ENCODE data around the gene SAP25. TPM values are rescaled to one million over a fixed set of nuclear protein-coding genes. Genes with fewer than 3 reads are reported as not detected.

Gene SAP25
- total and polyA plus RNA-seq, 7 donors: 0.71 to 7.2 (median 2.2) TPM; not detected in 3

- peaks cover 0 to 18% (median 5%) of the 10 kb centered on the region in 4 donors for H3K36me3 ChIP-seq
- H3K27ac ChIP-seq: no peak overlapping the region
- no peak overlapping the region for H3K4me3 ChIP-seq
- peak; percentile 89 for DNase-seq
- intact Hi-C loops (cut with DNase I): loop anchor here (5.0 kb wide), 1 partner anchor 128 kb away; the partner anchor contains the start of gene GIGYF1
- no peaks in the 10 kb centered on the region for H3K27me3 ChIP-seq
- TF ChIP-seq POLR2AphosphoS5 (IDR thresholded peaks at IDR 0.05) (no peak), EP300 (IDR thresholded peaks at IDR 0.05) (no peak), POLR2A (IDR thresholded peaks at IDR 0.05) (no peak), CTCF (IDR thresholded peaks at IDR 0.05) (peak; percentile 84 to 98 (median 93))
- WGBS, 2 donors: 35 to 46% methylated on average over 12 of the region's 12 CpGs
- peaks cover 0 to 5% (median 0%) of the 10 kb centered on the region in 4 donors for H3K4me1 ChIP-seq
- no peaks in the 10 kb centered on the region for H3K9me3 ChIP-seq
These were observed 9.8 kb downstream of the SAP25 start for GRCh38 chr7:100563809-100564400.

DNA sequence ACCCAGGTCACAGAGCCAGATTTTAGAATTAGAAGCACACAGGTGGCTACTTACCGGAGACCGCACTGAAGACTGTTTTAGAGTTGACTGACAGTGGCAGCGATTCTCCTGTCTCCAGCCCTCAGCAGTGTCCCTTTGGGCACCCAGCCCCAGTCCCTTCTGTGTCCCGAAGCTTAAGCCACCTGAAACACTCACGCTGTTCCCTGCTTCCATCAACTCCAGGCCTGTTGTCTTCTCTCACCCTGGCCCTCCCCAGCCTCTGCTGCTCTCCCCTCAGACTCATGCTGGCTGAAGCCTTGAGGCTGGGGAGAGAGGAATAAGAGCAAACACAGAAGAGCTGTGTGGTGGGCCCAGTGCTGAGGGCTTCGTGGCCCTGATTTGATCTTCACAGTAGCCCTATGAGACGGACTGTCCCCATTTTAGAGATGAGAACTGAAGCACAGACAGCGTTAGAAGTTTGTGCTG is 10.6 kb downstream of the SAP25 start:
- Histone ChIP-seq H3K9me3 (no peaks in the 10 kb centered on the region), H3K27me3 (no peaks in the 10 kb centered on the region), H3K36me3 (peaks cover 0 to 18% (median 5%) of the 10 kb centered on the region in 4 donors), H3K27ac (no peak overlapping the region), H3K4me3 (no peak overlapping the region), H3K4me1 (peaks cover 0 to 5% (median 0%) of the 10 kb centered on the region in 4 donors)
- TF ChIP-seq POLR2A (IDR thresholded peaks at IDR 0.05) (no peak), POLR2AphosphoS5 (IDR thresholded peaks at IDR 0.05) (no peak), CTCF (IDR thresholded peaks at IDR 0.05) (no peak), EP300 (IDR thresholded peaks at IDR 0.05) (no peak)
- intact Hi-C loops (cut with DNase I): loop anchor here (5.0 kb wide), 1 partner anchor 129 kb away; the partner anchor contains the start of gene GIGYF1
- no peak for DNase-seq
- 95 to 96% methylated on average over 8 of the region's 8 CpGs for WGBS, 2 donors

GRCh38 chr7:100562195-100563099 is 11.3 kb downstream of the SAP25 start:
- 90 to 94% methylated on average over 26 of the region's 26 CpGs for WGBS, 2 donors
- peaks cover 0 to 18% (median 5%) of the 10 kb centered on the region in 4 donors for H3K36me3 ChIP-seq
- peak; percentile 65 for DNase-seq
- H3K9me3 ChIP-seq: no peaks in the 10 kb centered on the region
- no peak overlapping the region for H3K4me3 ChIP-seq
- TF ChIP-seq POLR2AphosphoS5 (IDR thresholded peaks at IDR 0.05) (no peak), CTCF (IDR thresholded peaks at IDR 0.05) (no peak), EP300 (IDR thresholded peaks at IDR 0.05) (no peak), POLR2A (IDR thresholded peaks at IDR 0.05) (no peak)
- intact Hi-C loops (cut with DNase I): loop anchor here (5.0 kb wide), 1 partner anchor 130 kb away; the partner anchor contains the start of gene GIGYF1
- H3K27me3 ChIP-seq: no peaks in the 10 kb centered on the region
- peaks cover 0 to 5% (median 0%) of the 10 kb centered on the region in 4 donors for H3K4me1 ChIP-seq
- H3K27ac ChIP-seq: no peak overlapping the region

DNA sequence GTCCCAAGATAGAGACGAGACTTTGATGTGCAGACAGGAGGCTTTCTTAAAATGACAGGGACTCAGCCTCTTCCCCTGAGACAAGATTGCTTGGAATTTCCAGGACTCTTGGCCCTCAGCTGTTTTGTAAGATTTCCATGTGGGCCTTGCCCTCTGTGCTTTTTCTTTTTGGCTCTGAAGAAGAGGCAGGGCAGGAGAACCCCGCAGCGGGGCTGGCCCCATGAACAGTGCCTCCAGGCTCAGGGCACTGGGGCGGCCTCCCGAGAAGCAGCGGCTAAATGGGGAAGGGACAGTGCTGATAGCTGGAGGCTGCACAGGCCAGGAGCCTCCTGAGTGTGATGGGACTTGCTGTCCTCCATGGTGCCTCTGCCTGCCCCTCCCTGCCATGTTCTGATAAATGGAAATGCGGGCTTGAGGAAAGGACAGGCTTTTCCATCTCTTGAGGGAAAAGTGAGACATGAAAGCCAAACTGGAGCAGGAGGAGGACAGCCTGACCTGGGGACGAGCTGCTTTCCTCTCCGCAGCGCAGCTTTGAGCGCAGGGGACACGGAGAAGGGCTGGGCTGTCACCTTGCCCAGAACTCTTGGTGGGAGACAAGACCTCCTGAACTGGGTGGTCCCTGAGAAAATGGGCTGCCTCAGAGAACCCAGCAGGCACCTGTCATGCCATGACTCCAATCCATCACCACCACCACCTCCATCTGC is 12.1 kb downstream of the SAP25 start:
- no peak for DNase-seq
- intact Hi-C loops (cut with DNase I): loop anchor here (5.0 kb wide), 1 partner anchor 131 kb away; the partner anchor contains the start of gene GIGYF1
- H3K4me3 ChIP-seq: no peak overlapping the region
- H3K36me3 ChIP-seq: peaks cover 0 to 25% (median 8%) of the 10 kb centered on the region in 4 donors
- TF ChIP-seq EP300 (IDR thresholded peaks at IDR 0.05) (no peak), POLR2A (IDR thresholded peaks at IDR 0.05) (no peak), POLR2AphosphoS5 (IDR thresholded peaks at IDR 0.05) (no peak), CTCF (IDR thresholded peaks at IDR 0.05) (no peak)
- 97 to 98% methylated on average over 12 of the region's 12 CpGs for WGBS, 2 donors
- no peaks in the 10 kb centered on the region for H3K27me3 ChIP-seq
- H3K9me3 ChIP-seq: no peaks in the 10 kb centered on the region
- H3K27ac ChIP-seq: no peak overlapping the region
- H3K4me1 ChIP-seq: peaks cover 0 to 5% (median 0%) of the 10 kb centered on the region in 4 donors

All from sigmoid colon (tissue), 7 donors.